ENCODE results near the gene ZHX3. TPM values are rescaled to one million over a fixed set of nuclear protein-coding genes. Genes with fewer than 3 reads are reported as not detected.

The ZHX3 gene
- total RNA-seq, 1 donor from 2014 or later, result 34.6 TPM

DNA sequence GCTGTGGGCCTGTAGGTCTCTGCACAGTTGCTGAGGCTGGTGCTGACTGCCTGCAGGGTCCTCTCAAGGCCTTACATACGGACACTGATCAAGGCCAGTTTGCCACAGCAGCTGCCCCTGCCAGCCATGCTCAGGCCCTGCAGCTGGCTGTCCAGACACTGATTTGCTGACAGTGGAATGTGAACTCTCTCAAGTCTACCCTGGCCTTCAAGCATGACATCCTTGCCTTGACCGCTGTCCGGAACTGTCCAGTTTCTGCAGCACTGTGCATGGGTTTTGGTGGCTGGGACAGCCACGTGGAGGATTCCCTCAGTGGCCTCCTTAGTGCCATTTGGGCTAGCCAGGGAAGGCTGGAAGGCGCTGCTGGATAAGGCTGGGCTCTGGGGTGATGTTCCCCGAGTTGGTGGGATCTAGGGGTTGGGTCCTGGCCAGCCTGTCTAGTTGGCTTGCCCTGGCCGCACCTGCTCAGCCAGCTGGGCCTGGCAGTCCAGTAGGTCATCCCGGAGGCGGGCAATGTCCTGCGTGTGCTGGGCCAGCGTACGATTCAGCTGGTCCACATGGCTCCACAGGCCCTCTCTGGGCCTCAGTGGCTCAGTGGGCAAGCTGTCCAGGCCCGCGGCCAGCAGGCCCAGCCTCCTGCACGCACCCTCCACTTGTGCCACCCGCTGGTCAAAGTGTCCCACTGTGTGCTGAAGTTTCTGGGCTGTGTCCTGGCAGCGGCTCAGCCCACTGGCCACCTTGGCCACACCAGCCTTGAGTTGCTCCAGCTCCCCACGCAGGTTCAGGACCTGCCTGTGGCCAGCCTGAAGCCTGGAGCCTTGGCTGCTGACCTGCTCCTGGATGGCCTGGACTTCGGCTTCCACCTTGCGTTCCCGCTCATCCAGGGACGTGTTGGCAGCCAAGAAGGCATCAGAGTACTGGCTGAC is 43.6 kb upstream of the ZHX3 start:
- peaks cover 20% of the 10 kb centered on the region for H3K27me3 ChIP-seq (ENCODE audit: low read depth)
- no peak for DNase-seq
- intact Hi-C loops (cut with micrococcal nuclease), result no loop called here
- H3K36me3 ChIP-seq, result peaks cover 20% of the 10 kb centered on the region
- peaks cover 61% of the 10 kb centered on the region for H3K4me1 ChIP-seq
- no peaks in the 10 kb centered on the region for H3K9me3 ChIP-seq (replicated peaks)
- H3K4me3 ChIP-seq, result no peak overlapping the region
- TF ChIP-seq, protein P1, sequence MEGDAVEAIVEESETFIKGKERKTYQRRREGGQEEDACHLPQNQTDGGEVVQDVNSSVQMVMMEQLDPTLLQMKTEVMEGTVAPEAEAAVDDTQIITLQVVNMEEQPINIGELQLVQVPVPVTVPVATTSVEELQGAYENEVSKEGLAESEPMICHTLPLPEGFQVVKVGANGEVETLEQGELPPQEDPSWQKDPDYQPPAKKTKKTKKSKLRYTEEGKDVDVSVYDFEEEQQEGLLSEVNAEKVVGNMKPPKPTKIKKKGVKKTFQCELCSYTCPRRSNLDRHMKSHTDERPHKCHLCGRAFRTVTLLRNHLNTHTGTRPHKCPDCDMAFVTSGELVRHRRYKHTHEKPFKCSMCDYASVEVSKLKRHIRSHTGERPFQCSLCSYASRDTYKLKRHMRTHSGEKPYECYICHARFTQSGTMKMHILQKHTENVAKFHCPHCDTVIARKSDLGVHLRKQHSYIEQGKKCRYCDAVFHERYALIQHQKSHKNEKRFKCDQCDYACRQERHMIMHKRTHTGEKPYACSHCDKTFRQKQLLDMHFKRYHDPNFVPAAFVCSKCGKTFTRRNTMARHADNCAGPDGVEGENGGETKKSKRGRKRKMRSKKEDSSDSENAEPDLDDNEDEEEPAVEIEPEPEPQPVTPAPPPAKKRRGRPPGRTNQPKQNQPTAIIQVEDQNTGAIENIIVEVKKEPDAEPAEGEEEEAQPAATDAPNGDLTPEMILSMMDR (IDR thresholded peaks at IDR 0.05; ENCODE audit: borderline replicate concordance), result no peak
- peak overlapping the region; percentile 84 for H3K27ac ChIP-seq (replicated peaks)

DNA sequence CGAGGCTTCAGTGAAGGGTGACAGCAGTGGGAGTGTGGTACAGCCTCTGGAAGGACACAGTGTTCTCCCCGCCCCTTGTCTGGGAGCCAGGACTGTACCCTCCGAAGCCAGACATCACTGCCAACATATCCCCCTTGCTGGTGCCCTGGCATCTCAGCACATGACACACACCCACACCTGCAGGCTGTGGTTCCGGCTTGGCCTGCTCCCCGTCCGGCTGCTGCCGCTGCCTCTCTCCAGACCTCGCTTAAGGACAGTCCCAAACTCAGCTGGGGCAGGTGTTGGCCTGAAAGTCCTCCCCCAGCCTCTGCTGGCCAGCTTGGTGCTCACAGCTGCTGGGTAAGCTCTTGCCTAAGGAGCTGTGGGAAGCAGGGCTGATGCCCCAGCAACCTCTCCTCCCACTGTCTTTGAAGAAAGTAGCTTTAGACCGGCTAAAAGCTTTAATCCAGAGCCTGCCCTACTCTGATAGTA is 42.0 kb upstream of the ZHX3 start:
- Histone ChIP-seq H3K4me1 (peaks cover 52% of the 10 kb centered on the region), H3K9me3 (replicated peaks) (no peaks in the 10 kb centered on the region), H3K4me3 (no peak overlapping the region), H3K27me3 (ENCODE audit: low read depth) (peaks cover 5% of the 10 kb centered on the region), H3K27ac (replicated peaks) (peak overlapping the region; percentile 84), H3K36me3 (peaks cover 33% of the 10 kb centered on the region)
- TF ChIP-seq, protein P1 (IDR thresholded peaks at IDR 0.05; ENCODE audit: borderline replicate concordance), result no peak
- intact Hi-C loops (cut with micrococcal nuclease), result no loop called here
- peak; percentile 68 for DNase-seq

DNA sequence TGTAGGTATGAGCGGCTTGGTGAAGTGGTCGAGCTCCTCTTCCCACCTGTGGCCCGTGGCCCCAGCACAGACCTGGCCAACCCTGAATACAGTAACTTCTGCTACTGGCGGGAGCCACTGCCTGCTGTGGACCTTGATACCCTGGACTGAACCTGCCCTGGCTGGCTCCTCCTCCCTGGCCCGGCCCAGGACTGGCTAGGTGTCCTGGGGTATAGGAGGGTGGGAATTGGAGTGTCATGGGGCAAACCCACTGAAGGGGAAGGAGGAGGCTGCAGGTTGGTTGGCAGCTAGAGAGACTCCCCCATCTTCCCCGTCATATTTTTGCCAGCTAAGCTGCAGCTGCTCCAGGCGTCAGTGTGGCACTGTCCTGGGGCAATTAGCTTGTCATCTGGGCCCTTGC is 41.2 kb upstream of the ZHX3 start:
- intact Hi-C loops (cut with micrococcal nuclease), result no loop called here
- DNase-seq, result no peak
- Histone ChIP-seq H3K4me3 (no peak overlapping the region), H3K27me3 (ENCODE audit: low read depth) (no peaks in the 10 kb centered on the region), H3K4me1 (peaks cover 54% of the 10 kb centered on the region), H3K36me3 (peaks cover 37% of the 10 kb centered on the region), H3K9me3 (replicated peaks) (no peaks in the 10 kb centered on the region), H3K27ac (replicated peaks) (peak overlapping the region; percentile 84)
- TF ChIP-seq, protein P1 (IDR thresholded peaks at IDR 0.05; ENCODE audit: borderline replicate concordance), result no peak

DNA sequence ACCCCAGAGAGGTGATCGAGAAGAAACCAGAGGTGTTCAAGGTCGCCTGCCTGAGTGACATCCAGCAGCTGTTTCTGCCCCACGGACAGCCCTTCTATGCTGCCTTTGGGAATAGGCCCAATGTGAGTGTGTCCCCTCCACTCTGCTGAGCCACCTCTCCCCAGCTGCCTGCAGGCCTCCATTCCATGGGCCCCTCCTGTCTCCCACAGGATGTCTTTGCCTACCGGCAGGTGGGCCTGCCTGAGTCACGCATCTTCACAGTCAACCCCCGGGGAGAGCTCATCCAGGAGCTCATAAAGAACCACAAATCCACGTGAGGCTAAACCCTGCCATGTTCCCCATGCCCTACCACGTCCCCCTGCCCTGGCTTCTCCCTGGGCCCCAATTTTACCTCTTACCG is 40.7 kb upstream of the ZHX3 start:
- Histone ChIP-seq H3K4me3 (no peak overlapping the region), H3K27me3 (ENCODE audit: low read depth) (no peaks in the 10 kb centered on the region), H3K9me3 (replicated peaks) (no peaks in the 10 kb centered on the region), H3K36me3 (peaks cover 37% of the 10 kb centered on the region), H3K4me1 (peaks cover 59% of the 10 kb centered on the region), H3K27ac (replicated peaks) (peak overlapping the region; percentile 84)
- intact Hi-C loops (cut with micrococcal nuclease), result no loop called here
- TF ChIP-seq, protein P1 (IDR thresholded peaks at IDR 0.05; ENCODE audit: borderline replicate concordance), result no peak
- no peak for DNase-seq

GRCh38 chr20:41357424-41358163 is 40.1 kb upstream of the ZHX3 start:
- H3K27ac ChIP-seq (replicated peaks), result peak overlapping the region; percentile 84
- no peaks in the 10 kb centered on the region for H3K27me3 ChIP-seq (ENCODE audit: low read depth)
- intact Hi-C loops (cut with micrococcal nuclease), result no loop called here
- H3K36me3 ChIP-seq, result peaks cover 39% of the 10 kb centered on the region
- no peaks in the 10 kb centered on the region for H3K9me3 ChIP-seq (replicated peaks)
- DNase-seq, result no peak
- peaks cover 54% of the 10 kb centered on the region for H3K4me1 ChIP-seq
- TF ChIP-seq, protein P1 (IDR thresholded peaks at IDR 0.05; ENCODE audit: borderline replicate concordance), result no peak
- no peak overlapping the region for H3K4me3 ChIP-seq

Measured in left ventricle myocardium inferior (tissue), 1 donor.